GM10847 (cell line): Measurements from ENCODE around the gene CHPF2.
A peak's percentile ranks its signal among the peaks of the same experiment; 100 is the strongest.

Experiments
- POLR2A ChIP-seq: IDR thresholded peaks from 2 replicates; pipeline ENCODE4 v1.6.1; 2011; ENCODE audit not compliant: insufficient read length; ENCODE audit errors: extremely low read depth

Gene CHPF2

GRCh38 chr7:151223728-151224127 is 8.6 kb upstream of the CHPF2 start:
- TF ChIP-seq POLR2A = no peak

DNA sequence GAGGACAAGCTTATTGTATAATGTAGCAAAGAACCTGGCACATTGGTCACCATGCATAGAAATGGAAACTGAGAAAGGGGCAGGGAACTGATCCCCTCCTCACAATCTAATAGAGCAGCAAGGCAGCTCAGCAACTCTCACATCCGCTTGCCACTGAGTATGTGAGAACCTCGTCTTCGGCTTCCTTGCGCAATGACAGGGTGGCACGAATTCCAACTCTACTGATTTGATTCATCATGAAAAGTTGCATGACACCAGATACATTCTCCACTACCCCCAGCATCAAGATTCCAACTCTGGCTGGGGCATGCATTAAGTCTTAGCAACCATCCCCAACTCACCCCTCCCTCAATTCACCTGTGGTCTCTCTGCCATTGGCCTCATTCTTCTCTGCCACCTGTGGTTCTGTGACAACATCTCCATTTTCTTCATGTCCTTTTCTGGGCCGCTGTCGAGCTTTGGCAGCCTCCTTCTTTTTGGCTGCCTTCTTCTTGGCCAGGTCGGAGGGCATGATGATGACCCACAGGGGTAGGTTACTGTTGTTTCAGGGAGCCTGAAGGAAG is 6.3 kb upstream of the CHPF2 start:
- TF ChIP-seq POLR2A = no peak

DNA sequence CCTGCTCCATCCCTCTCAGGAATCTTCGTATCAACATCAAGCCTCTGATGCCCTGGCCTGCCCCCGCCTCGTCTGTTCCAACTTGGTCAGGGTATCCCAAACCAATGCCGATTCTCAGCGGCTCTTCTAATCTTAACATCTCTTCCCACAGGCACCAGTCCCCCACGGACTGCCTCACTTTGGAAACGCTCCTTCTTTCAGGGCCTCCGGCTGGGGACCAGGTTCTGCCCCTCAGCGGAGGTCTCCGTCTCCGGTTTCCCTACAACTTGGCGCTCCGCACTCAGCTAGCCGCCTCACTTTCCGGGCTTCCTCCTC is 5.8 kb upstream of the CHPF2 start:
- no peak for TF ChIP-seq POLR2A

DNA sequence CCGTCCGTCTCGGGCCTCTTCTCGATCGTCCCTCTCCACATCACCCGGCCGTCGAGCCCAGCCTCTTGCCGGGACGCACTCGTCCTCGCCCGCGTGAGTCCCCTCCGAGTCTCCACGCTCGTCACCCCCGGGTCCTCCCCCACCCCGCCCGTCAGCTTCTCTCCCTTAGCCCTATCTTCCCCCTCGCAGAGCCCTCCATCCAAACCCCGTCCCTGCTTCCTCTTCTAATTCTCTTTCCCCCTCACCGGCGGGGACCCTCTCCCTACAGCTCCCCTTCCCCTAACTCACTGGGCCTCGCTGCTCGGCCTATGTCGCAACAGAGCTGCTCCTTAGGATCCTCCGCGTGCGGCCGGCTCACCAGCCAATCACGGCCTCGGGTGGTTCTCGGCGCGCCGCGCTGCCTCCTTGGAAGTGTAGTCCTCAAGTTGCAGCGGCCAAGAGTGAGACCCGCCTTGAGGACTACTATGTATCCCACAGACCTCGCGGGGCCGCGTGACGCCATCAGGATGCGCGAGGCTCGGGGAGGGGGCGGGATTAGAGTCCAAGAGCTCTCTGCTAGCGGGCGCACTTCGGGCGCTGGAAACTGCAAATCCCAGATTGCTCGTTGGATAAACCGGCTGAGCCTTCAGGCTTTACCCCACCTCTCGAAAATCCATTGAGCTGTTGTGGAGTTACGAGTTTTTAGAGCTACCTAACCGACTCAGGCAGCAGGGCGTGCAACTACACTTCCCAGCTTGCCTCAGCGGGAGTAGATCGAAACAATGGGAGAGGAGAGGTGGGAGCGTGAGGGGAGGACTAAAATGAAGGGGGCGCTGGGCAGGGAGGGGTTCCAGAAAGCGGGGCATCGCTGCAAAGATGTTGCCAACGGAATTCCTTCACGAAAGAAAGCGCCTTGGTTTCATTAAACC is 5.2 kb upstream of the CHPF2 start, which contains the start of gene ABCF2:
TSS of gene ABCF2 (minus strand) at position 331 of the 908 bp plus-strand sequence. CDS start 747 bp downstream, outside the sequence.
- peak; percentile 59 for TF ChIP-seq POLR2A

- TF ChIP-seq POLR2A = no peak
Measured at GRCh38 chr7:151228024-151228866, 4.0 kb upstream of the CHPF2 start.

- TF ChIP-seq POLR2A = no peak
Measured at GRCh38 chr7:151229249-151229648, 3.0 kb upstream of the CHPF2 start.

DNA sequence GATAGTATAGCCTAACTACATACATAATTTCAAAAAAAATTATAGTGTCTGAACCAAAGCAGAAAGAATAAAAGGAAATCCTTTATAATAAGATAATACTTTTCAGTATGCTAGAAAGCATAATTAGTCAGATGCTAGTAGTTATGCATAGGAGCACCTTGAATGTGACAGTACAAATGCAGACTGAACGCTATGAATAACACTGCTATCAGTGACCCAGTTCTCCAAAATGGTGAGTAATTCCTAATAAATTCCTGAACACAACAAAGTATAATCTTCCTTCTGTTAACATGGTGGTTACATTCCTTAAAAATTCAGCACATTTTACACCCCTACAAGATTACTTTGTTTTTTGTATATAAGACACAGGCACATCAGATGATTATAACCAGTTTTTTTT is 1.2 kb upstream of the CHPF2 start:
- TF ChIP-seq POLR2A = no peak

DNA sequence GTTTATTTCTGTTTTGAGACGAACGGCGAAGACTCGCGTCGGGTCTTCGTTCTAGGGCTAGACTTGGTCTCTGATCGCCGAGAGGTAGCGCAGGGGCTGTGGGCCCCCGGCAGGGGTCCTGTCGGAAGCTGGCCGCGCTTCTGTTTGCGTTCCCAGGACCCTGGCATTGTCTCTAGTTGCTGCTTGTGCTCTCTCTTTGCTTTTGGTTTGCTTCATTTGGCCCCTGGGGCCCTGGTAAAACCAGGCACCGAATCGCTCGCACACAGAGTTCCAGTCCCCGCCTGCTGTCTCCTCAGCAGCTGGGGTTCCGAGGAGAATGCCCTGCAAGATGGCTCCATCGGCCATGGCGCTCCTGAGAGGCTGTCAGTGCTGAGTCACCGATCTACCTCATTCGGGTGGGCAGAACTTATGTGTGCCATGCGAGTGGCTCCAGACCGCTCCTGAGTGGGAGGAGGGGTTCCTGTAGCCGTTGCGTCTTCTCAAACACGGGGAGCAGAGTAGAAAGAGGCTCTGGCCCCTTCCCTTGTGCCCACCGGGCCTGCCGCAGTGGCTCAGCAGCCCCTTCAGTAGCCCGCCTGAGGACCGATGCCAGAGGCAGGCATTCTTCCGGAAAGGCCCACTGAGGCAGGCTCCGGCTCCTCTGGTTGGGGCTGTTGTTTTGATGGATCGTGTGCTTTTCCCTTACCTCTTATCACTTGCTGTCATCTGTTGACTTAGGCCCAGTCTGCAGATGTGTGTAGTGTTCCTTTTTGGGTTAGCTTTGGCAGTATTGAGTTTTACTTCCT is 826 bp downstream of the CHPF2 start:
- peak; percentile 15 for TF ChIP-seq POLR2A

DNA sequence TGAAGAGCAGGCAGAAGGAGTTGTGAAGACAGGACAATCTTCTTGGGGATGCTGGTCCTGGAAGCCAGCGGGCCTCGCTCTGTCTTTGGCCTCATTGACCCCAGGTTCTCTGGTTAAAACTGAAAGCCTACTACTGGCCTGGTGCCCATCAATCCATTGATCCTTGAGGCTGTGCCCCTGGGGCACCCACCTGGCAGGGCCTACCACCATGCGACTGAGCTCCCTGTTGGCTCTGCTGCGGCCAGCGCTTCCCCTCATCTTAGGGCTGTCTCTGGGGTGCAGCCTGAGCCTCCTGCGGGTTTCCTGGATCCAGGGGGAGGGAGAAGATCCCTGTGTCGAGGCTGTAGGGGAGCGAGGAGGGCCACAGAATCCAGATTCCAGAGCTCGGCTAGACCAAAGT is 1.5 kb downstream of the CHPF2 start:
- no peak for TF ChIP-seq POLR2A

DNA sequence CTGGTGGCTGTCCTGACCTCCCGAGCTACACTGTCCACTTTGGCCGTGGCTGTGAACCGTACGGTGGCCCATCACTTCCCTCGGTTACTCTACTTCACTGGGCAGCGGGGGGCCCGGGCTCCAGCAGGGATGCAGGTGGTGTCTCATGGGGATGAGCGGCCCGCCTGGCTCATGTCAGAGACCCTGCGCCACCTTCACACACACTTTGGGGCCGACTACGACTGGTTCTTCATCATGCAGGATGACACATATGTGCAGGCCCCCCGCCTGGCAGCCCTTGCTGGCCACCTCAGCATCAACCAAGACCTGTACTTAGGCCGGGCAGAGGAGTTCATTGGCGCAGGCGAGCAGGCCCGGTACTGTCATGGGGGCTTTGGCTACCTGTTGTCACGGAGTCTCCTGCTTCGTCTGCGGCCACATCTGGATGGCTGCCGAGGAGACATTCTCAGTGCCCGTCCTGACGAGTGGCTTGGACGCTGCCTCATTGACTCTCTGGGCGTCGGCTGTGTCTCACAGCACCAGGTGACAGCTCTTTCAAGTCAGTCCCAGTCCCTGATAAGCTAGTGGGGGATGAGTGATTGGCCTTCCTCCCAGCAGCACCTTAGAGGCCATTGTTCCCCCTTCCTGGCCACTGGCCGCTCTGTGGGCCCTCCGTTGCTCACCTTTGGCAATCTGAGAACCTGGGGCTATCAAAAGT is 3.0 kb downstream of the CHPF2 start:
- TF ChIP-seq POLR2A = no peak

GRCh38 chr7:151236406-151236805 is 4.1 kb downstream of the CHPF2 start:
- TF ChIP-seq POLR2A = no peak

GRCh38 chr7:151237244-151238189 is 5.2 kb downstream of the CHPF2 start:
- no peak for TF ChIP-seq POLR2A

- TF ChIP-seq POLR2A = no peak
Measured at GRCh38 chr7:151238190-151238810, 6.0 kb downstream of the CHPF2 start.
